Peyer's patch (tissue), 4 donors: ENCODE data around the gene EML1. TPM values are rescaled to one million over a fixed set of nuclear protein-coding genes. Genes with fewer than 3 reads are reported as not detected.

ENCODE experiments used
- DNase-seq, 3 donors: peaks; one replicate each; pipeline ENCODE4 v3.0.0-alpha.2; 2017 to 2019
- H3K27ac ChIP-seq, 4 donors: fragments of 200-600 bp; sonication (generic); one replicate each; pipeline ENCODE4 v1.5.1; 2016 to 2019
- H3K27me3 ChIP-seq, 2 donors: fragments of 200-600 bp; sonication (generic); one replicate each; pipeline ENCODE4 v1.5.1; 2019
- H3K36me3 ChIP-seq, 3 donors: fragments of 200-600 bp; sonication (generic); one replicate each; pipeline ENCODE4 v1.5.1; 2016 to 2019
- H3K4me1 ChIP-seq, 4 donors: fragments of 200-600 bp; sonication (generic); one replicate each; pipeline ENCODE4 v1.5.1; 2016 to 2019
- H3K4me3 ChIP-seq, 4 donors: fragments of 200-600 bp; sonication (generic); 1 replicate in 3 of 4; 2 replicates in 1 of 4; pipeline ENCODE4 v1.5.1; 2016 to 2019; ENCODE audit warnings: mild to moderate bottlenecking in 1 of 4
- H3K9me3 ChIP-seq, 4 donors: fragments of 200-600 bp; sonication (generic); one replicate each; pipeline ENCODE4 v1.5.1; 2016 to 2019; ENCODE audit warnings: mild to moderate bottlenecking in 1 of 4
- CTCF ChIP-seq, 6 experiments: fragments of 450-650 bp in 4 of 6; fragments of 200-600 bp in 2 of 6; sonication (generic) in 1 of 6; IDR thresholded peaks; one replicate each; pipeline ENCODE4 v1.5.1; 2017 to 2019; ENCODE audit warnings: antibody characterized with exemption in 6 of 6, mild to moderate bottlenecking in 3 of 6, moderate library complexity in 1 of 6
- POLR2A ChIP-seq, 2 donors: fragments of 450-650 bp; IDR thresholded peaks; one replicate each; pipeline ENCODE4 v1.5.1; 2017; ENCODE audit warnings: antibody characterized with exemption in 2 of 2, mild to moderate bottlenecking in 2 of 2, moderate library complexity in 2 of 2
- total RNA-seq, 4 donors: library from RNA; depleted of rRNA; stranded (reverse); fragments of >200 nt; gene quantifications; one replicate each; pipeline ENCODE4 v1.1.0, GENCODE V29; 2016

EML1 gene
- total RNA-seq, 4 donors from 2014 or later: 12.3 to 32.2 (median 18.9) TPM

DNA sequence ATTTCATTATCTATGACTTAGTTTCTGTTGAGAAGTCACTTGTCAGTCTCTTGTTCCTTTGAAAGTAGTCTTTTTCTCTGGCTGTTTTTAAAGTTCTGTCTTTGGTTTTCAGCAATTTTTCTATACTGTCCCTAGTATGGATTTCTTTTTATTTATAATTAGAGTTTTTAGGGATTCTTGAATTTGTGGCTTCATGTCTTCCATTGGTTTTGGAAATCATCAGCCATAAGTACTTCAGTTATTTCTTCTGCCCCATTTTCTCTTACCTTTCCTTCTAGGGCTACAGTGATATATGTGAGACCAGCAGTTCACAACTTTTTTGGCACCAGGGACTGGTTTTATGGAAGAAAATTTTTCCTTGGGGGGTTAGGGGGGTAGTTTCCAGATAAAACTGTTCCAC, 182.0 kb downstream of the EML1 start:
- no peaks in the 10 kb centered on the region for H3K9me3 ChIP-seq
- peaks cover 0 to 6% (median 4%) of the 10 kb centered on the region in 4 donors for H3K4me1 ChIP-seq
- no peaks in the 10 kb centered on the region for H3K27me3 ChIP-seq

DNA sequence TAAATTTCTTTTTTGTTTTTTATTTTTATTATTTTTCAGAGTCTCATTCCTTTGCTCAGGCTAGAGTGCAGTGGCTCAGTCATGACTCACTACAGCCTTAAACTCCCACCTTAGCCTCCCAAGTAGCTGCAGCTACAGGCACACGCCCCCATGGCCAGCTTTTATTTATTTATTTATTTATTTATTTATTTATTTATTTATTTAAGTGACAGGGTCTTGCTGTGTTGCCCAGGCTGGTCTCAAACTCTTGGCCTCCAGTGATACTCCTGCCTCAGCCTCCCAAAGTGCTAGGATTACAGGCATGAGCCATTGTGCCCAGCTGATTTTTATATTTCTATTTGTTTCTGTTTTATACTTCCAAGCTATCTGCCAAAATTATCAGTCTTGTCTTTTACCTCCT, 182.8 kb downstream of the EML1 start:
- no peak for DNase-seq
- peaks cover 0 to 13% (median 5%) of the 10 kb centered on the region in 4 donors for H3K4me1 ChIP-seq
- no peaks in the 10 kb centered on the region for H3K9me3 ChIP-seq
- no peak overlapping the region for H3K4me3 ChIP-seq
- H3K27ac ChIP-seq: no peak overlapping the region
- TF ChIP-seq CTCF (IDR thresholded peaks at IDR 0.05) (no peak), POLR2A (IDR thresholded peaks at IDR 0.05) (no peak)
- H3K36me3 ChIP-seq: no peaks in the 10 kb centered on the region
- no peaks in the 10 kb centered on the region for H3K27me3 ChIP-seq

More for the DNA sequence above, 182.0 kb downstream of the EML1 start:
- Histone ChIP-seq H3K27ac (no peak overlapping the region), H3K4me3 (no peak overlapping the region), H3K36me3 (no peaks in the 10 kb centered on the region)
- DNase-seq: no peak
- no peak for TF ChIP-seq CTCF (IDR thresholded peaks at IDR 0.05)
- no peak for TF ChIP-seq POLR2A (IDR thresholded peaks at IDR 0.05)

GRCh38 chr14:99976681-99977080, 183.5 kb downstream of the EML1 start:
- no peak overlapping the region for H3K4me3 ChIP-seq
- TF ChIP-seq CTCF (IDR thresholded peaks at IDR 0.05) (no peak), POLR2A (IDR thresholded peaks at IDR 0.05) (no peak)
- no peak for DNase-seq
- H3K9me3 ChIP-seq: no peaks in the 10 kb centered on the region
- no peaks in the 10 kb centered on the region for H3K27me3 ChIP-seq
- H3K36me3 ChIP-seq: no peaks in the 10 kb centered on the region
- no peak overlapping the region for H3K27ac ChIP-seq
- H3K4me1 ChIP-seq: peaks cover 0 to 13% (median 5%) of the 10 kb centered on the region in 4 donors

GRCh38 chr14:99980299-99980698, 187.1 kb downstream of the EML1 start:
- DNase-seq: no peak

GRCh38 chr14:99981806-99982205, 188.6 kb downstream of the EML1 start:
- H3K4me1 ChIP-seq: peaks cover 0 to 16% (median 0%) of the 10 kb centered on the region in 4 donors
- DNase-seq: no peak
- no peaks in the 10 kb centered on the region for H3K9me3 ChIP-seq
- H3K4me3 ChIP-seq: no peak overlapping the region
- no peaks in the 10 kb centered on the region for H3K27me3 ChIP-seq
- no peak overlapping the region for H3K27ac ChIP-seq
- TF ChIP-seq CTCF (IDR thresholded peaks at IDR 0.05): no peak
- no peak for TF ChIP-seq POLR2A (IDR thresholded peaks at IDR 0.05)
- H3K36me3 ChIP-seq: no peaks in the 10 kb centered on the region

More at GRCh38 chr14:99980299-99980698, 187.1 kb downstream of the EML1 start:
- TF ChIP-seq POLR2A (IDR thresholded peaks at IDR 0.05) (no peak), CTCF (IDR thresholded peaks at IDR 0.05) (no peak)
- no peak overlapping the region for H3K4me3 ChIP-seq
- no peak overlapping the region for H3K27ac ChIP-seq
- H3K36me3 ChIP-seq: no peaks in the 10 kb centered on the region
- peaks cover 0 to 16% (median 0%) of the 10 kb centered on the region in 4 donors for H3K4me1 ChIP-seq
- H3K9me3 ChIP-seq: no peaks in the 10 kb centered on the region
- no peaks in the 10 kb centered on the region for H3K27me3 ChIP-seq
